Measurements from ENCODE around the gene PARP4.
"Not testable (repeated sequence)": the region's sequence is repeated elsewhere in the genome, so short reads cannot be mapped to it uniquely, and the experiment has no call there.

PARP4 gene

DNA sequence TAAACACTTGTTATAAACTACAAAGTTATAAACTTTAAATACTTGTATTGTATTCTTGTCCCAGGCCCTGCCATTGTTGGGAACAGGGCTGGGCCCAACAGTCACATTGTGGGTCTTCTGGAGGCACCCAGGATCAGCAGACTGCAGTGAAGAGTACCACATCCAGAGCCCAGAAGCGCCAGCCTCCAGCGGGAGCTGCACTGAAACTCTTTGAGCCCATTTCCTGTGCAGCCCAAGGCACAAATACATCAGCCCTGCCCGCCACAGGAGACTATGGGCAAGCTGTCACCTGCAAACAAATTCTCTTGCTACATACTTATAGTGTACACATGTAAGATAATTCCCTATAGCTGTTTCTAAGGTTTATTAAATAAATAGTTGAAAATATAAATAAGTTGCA, 86.5 kb downstream of the PARP4 start:
- not testable (repeated sequence) for DNase-seq

DNA sequence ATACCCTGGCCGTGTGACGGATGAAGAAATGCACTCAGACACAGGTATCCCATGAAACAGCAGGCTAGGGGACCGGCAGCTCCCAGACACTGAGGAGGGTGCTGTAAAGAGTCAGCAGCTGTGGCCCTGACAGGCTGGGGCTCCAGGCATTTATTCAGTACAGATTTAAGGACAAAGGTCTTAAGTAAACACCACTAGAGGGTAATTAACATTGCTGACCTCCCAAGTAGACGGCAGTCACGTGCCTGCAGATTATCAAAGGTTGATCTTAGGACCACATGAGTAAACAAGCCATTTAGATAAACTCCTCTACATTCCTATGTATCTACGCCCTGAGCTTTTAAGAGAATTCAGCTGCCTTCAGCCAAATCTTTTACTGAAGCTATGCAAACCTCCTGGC, 92.9 kb downstream of the PARP4 start:
- not testable (repeated sequence) for DNase-seq

DNA sequence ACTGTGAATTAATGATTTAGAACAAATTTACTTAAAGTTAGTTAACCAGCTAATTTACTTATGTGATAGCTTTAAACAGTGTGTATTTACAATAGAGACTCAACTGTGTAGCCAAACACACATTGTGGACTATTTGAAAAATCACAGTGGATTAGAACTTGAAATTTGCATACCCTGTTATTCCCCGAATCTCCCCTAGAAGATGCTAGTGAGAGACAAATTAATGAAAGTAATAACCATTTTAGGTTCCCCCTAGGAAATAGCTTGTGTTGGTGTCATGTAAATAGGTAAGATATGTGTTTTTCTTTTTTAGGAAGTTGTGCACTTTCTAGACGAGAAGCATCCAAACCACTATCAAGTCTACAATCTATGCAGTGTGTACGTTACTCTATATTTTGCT, 104.7 kb downstream of the PARP4 start:
- DNase-seq = no peak

DNA sequence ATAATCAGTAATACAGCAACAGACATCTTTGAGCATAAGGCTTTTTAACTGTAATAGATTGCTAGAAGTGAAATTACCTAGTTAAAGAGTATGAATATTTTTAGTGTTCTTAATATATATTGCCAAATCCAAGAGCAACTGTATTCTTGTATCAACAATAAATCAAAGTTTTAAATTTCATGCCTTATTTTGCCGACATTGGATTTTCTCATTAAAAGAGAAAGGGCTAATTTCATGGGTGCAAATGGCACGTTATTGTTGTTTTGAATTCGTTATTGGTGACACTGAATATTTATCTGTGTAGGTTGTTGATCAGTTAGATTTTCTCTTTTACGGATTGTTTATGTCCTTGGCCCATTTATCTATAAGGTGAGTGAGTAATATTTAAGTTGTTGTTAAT, 106.1 kb downstream of the PARP4 start:
- no peak for DNase-seq

DNA sequence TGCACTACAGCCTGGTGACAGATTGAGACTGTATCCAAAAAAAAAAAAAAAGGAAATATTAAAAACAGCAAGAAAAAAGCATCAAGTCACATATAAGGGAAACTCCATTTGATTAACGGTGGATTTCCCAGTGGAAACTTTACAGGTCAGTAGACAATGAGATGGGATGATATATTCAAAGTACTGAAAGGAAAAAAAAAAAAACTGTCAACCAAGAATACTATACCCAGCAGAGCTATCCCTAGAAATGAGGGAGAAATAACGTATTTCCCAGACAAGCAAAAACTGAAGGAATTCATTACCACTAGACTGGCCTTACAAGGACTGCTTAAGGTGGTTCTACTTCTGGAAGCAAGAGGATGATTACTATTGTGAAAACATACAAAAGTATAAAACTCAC, 115.8 kb downstream of the PARP4 start:
- DNase-seq = no peak

DNA sequence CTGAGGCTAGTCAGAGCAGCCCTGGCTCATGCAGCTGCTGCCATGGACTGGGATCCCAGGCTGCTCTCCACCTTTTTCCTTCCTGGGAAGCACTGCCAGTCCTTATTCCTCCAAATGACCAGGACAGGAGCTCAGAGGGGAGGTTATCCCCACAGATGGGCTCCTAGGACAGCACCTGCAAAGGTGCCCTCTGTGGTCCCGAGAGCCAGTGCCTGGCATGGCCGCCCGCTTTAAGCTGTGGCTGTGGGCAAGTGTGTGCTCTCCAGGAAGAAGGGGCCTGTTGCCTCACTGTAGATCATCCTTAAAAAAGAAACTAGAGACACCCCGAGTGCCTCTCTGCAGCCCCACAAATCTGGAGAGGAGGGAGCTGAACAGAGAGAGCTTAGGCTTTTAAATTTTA, 119.6 kb downstream of the PARP4 start:
- no peak for DNase-seq

DNA sequence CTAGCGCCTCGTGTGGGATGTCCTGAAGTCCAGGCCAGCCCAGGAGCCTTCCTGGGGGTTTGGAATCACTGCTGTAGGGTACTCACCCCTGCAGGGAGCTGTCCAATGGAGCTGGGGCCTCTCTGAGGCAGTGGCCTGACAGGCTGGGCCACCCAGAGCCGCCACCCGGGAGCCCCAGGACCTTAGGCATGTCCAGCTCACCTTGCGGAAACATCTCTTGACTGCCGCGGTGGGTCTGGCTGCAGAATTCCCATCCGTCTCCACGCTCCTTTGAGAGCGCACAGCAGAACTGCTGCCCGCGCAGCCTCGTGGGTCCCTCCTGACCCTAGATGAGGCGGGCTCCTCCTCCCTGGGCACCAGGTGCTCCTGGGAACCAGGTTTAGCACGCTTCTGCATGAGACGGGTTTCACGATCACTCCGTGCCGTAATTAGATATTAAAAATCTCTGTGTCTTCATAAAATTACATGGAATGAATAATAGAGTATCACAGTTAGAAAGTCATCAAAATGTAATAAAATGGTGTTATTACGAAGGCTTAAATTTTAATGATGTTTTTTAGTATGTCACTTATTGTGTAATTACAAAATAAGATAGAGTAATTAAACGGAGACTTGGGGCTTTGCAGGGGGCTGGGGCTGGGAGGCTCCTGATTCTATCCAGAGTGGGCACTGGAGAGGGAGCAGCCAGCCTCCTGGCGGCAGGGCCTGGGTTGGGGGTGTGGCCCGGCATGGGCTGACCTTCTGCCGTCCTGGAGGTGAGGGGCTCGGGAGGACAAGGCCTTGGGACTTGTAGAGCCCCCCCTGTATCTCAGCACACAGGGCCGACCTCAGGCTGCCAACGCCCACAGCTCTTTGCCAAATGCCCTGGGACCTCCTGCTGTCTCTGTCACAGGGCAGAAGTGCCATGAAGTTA, 120.6 kb downstream of the PARP4 start:
- not testable (repeated sequence) for DNase-seq

DNA sequence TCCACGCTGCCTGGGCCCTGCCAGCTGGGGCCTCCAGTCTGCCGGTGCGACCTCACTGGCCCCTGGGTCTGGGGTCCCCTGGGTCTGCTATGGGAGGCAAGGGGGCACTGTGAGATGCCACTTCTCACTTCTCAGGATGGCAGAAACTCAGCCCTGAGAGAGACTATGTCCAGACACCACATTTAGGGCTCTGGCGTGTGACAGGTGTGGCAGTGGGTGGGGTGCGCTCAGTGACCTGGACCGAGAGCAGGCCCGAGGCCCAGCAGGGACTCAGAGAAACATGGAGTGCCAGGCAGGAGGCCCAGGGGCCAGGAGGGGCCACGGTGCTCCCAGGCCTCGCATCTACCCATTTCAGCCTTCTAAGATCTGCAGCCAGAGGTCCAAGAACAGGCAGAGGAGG, 121.8 kb downstream of the PARP4 start:
- DNase-seq = not testable (repeated sequence)

DNA sequence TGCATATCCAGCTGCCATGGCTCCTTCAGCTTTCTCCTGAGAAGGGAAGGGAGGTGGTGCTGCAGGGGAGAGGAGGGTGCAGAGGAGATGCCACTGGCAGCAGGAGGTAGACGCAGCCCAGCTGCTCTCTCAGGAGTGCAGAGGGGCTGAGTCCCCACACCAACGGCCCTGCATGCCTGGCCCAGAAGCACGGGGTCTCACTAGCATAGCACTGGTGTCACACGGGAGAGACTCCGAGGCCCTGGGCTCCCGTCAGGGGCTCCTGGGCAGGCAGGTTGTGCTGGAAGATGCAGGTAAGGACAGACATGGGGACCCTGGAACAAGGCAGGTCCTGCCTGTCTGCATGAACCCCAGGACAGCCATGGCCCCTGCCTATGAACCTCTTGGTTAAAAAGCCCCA, 123.1 kb downstream of the PARP4 start:
- no peak for DNase-seq

DNA sequence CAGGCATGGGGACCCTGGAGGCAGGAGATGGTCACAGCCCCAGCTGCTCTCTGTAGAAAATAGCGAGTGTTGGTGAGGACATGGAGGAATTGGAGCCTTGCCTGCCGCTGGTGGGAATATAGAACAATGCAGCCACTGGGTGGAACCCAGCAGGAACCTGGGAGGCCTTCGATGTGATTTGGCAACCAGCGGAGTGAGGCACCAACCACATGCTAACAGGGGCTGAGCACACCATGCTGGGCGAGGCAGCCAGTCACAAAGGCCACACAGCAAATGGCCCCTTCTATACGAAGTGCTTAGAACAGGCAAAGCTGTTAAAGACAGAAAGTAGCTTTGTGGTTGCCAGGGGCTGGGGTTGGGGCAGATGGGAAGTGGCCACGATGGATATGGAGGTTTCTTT, 123.8 kb downstream of the PARP4 start:
- DNase-seq = not testable (repeated sequence)

DNA sequence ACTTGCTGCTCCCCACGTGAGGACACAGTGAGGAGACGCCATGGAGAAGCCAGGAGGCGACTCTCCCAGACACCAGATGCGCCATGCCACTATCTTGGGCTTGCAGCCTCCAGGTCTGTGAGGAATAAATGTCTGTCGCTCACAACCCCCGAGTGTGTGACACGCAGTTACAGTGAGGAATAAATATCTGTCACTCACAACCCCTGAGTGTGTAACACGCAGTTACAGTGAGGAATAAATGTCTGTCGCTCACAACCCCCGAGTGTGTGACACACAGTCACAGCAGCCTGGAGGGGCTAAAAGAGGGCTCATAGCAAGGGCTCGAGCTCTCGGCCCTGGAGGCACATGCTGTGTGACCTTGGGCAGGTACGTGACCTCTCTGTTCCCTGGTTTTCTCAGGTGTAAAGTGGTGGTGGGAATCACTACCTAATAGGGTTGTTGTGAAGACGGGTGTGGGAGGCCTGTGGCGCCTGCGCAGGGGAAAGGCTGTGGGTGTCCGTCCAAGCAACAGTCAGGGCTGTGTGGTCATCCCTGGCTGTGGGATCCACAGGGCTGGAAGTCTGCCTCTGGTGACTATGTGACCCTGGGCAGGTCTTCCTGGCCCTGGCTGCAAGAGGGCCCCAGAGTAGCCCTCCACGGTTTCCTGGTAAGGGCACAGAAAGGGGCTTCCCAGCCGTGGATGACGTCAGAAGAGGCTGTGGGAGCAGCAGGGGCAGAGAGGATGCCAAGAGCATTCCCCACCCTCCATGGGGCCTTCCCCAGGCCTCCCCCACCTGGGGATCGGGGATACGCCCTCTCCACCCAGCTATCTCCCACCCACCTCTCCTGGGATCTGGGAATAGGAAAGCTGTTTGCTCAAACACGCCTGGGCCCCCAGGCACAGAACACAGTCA, 125.5 kb downstream of the PARP4 start:
- no peak for DNase-seq

DNA sequence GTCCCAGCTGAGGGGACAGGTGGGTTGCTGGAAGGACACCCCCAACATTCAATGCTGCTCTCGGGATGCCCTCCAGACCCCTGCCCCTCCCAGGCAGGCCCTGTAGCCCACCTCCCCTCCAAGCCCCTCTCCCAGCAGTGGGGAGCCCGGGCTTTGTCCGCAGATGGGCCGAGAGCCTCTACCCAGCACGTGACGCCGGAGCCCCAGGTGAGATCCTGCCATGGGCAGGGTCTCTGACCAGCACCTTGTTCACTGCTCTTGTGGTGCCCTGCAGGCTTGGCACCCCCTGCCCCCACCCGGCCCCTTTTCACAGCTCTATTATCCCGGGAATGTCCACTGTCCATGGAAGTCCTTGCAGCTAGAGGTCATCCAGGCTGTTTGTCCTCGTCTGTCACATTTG, 126.7 kb downstream of the PARP4 start:
- DNase-seq = no peak

DNA sequence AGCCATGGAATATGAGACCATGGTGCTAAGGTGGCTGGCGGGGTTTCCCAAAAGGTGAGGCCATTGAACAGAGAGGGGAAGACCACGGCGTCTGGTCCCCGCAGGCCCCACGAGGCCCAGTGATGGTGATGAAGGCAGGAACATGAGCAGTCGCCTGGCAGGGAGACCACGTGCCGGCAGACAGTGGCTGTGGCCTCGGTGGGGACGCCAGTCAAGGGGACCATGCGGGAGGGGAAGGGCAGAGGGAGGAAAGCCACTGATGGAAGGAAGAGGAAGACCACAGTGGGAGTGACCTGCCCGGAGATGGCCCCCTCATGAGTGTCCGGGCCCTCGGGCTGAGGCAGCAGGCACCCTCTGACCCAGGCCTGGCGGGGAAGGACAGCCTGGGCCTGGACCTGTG, 127.6 kb downstream of the PARP4 start:
- DNase-seq = not testable (repeated sequence)

DNA sequence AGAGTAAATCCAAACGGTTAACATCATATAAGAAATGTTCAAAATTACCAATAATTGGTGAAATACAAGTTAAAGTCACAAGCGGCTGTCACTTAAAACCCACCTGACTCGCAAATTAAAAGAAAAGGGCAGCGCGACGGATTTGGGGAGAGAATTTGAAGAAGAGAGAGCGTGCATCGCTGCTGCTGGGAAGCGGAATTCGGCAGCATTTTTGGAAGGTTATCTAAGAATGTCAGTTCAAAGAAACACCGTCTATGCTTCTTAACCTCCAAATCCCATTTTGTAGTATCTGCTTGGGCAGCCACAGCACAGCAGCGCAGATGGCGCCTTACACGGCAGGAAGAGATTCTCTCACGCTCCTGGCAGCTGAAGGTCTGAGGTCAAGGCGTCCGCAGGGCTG, 128.5 kb downstream of the PARP4 start:
- not testable (repeated sequence) for DNase-seq

DNA sequence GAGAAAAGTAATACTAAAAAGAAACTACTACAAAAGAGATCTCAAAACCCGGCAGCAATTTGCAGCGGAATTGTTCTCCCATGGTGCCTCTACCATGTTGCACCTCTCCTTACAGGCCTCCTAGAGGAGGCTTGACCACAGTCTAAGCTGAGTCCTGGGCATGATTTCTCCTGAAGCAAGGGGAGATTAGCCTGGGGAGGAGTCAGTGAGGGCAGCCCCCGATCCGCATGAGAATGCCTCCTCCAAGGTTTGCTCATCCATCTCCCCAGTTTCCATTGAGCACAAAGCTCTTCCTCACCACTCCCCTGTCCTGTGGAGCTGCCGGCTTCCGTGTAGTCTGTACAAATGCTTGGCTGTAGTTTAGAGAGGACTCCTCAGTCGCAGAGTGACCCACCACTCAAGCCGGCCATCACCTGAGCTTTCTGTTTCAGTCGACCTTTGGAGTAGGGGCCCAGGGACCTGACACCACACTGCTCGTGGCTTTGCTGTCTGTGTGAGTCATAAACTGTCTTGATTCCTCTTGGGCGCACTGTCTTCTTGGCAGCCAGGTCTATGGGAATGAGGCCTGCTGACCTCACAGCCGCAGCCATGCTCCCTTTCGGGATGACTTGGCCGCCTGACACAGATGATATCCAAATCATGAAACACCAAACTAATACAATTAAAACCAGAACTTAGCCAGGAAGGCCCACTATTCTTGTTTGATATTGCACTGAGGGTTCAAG, 130.9 kb downstream of the PARP4 start:
- no peak for DNase-seq

DNA sequence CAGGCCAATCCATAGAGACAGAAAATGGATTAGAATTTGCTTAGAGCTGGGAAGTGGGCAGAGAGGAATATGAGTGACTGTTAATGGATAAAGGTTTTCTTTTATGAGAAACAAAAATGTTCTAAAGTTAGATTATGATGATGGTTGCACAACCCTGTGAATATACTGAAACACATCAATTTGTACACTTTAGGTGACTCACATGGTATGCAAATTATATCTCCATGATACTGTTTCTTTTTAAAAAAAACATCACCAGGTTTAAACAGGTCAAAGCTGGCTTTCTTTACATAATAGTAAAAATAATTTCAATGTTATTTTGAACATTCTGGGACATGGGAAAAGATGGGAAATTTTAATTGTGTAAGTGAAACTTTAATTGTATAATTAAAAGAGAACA, 131.7 kb downstream of the PARP4 start:
- DNase-seq = not testable (repeated sequence)

DNA sequence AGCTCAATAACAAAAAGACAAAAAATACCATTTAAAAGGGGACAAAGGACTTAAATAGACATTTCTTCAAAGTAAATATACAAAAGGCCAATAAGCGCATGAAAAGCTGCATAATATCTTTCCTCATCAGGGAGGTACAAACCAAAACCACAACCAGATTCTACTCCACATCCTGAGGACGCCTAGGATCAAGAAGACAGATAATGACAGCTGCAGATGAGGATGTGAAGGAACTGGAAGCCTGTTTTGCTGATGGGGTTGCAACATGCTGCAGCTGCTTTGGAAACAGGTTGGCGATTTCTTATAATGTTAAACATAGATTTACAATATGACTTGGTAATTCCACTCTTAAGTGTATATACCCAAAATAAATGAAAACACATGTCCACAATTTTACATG, 132.4 kb downstream of the PARP4 start:
- not testable (repeated sequence) for DNase-seq

DNA sequence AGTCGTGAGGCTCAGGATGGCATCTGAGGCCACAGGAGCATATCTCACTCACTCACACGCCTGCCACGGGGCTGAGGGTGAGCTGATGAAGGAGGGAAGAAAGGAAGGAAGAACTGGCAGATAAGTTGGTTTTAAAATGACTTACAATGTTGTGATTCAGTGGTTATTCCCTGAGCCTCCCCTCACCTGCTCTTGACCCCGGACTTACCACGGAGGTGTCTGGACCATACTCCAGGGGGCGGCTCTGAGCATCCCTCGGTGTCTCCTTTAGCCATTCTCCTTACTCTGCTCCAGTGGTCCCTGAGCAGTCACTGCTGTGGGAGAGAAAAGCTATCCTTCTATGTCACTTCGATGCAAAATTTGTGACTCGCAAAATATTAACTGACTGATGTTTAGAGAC, 141.3 kb downstream of the PARP4 start:
- not testable (repeated sequence) for DNase-seq
